Measurements from ENCODE around the gene HDAC5.

HDAC5 gene

DNA sequence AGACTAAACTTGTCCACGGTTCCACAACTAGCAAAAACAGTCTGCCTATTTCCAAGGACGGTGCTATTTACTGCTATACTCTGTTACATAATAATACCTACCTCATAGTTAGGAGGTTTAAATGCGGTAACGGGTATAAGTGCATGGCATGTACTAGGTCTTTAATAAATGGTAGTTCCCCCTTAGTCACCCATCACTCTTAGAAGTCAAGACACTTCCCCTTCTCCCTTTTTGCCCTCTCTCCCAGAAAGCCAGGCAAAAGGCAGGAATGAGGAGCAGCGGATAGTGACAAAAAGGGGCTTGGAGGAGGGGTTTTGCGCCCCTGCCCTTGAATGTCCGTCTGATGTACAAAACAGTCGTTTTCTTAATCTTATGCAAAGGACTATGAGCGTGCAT is 55.9 kb downstream of the HDAC5 start:
- no peaks in the 10 kb centered on the region for H3K9me3 ChIP-seq (ENCODE audit: control insufficient read depth in 1 of 2, low read length in 2 of 2)
- no peaks in the 10 kb centered on the region for H3K27me3 ChIP-seq (ENCODE audit: control insufficient read depth in 1 of 2, insufficient read depth in 2 of 2, low read length in 2 of 2)
- H3K4me1 ChIP-seq (ENCODE audit: control insufficient read depth in 1 of 2, insufficient read depth in 2 of 2, low read length in 2 of 2): peaks cover 21 to 36% of the 10 kb centered on the region in 2 donors
- no peak overlapping the region for H3K27ac ChIP-seq (ENCODE audit: low read depth, low read length)
- H3K4me3 ChIP-seq (ENCODE audit: low read depth in 1 of 2, low read length in 2 of 2): peak overlapping the region in 1 of 2 donors; percentile 96
- peaks cover 0 to 12% of the 10 kb centered on the region in 2 donors for H3K36me3 ChIP-seq (ENCODE audit: control insufficient read depth in 1 of 2, insufficient read depth in 2 of 2, low read length in 2 of 2)
- no peak overlapping the region for H3K9ac ChIP-seq (ENCODE audit: low read depth in 1 of 2, low read length in 2 of 2)

DNA sequence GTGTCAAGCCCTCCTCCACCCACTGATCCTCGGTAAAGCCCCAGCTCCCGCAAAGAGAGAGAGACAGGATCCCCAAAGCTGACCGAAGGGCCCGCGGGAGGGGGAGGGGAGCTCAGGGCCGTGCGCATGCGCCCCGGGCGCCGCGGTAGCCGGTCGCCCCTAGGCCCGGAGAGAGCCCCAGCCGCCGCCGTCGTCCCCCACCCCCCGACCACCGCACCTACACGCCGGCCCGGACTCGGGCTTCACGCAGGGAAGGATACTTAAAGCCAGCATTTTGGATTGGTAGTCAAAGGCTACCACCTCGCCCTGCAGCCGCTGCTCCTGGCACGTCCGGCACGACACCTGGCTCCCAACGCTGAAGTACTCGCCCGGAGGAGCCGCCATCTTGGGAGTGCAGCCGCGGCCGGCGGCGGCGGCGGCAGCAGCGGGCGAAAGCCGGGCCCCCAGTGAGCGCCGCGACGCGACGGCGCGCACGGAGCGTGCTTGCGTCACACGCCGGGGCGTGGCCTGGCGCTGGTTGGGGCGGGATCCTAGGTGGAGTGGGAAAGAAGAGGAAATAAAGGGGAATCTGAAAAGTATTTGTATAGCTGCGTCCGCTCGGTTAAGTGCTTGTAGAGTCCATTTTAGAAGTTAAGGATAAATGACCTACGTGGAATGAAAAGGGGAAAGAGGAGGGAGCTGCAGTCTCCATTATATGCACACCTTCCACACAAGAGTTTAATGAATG is 57.1 kb downstream of the HDAC5 start, which contains the start of gene LSM12:
Gene LSM12, minus strand, starts transcription at position 468 of the 727 bp plus-strand sequence. Its CDS starts 84 bp downstream, at position 384.
- Histone ChIP-seq H3K9ac (ENCODE audit: low read depth in 1 of 2, low read length in 2 of 2) (peak within 1 kb of the TSS; percentile 74 to 82), H3K27ac (ENCODE audit: low read depth, low read length) (peak within 1 kb of the TSS; percentile 83), H3K4me3 (ENCODE audit: low read depth in 1 of 2, low read length in 2 of 2) (peak within 1 kb of the TSS; percentile 72 to 96), H3K36me3 (ENCODE audit: control insufficient read depth in 1 of 2, insufficient read depth in 2 of 2, low read length in 2 of 2) (peaks cover 0 to 21% of the 10 kb centered on the region in 2 donors), H3K9me3 (ENCODE audit: control insufficient read depth in 1 of 2, low read length in 2 of 2) (no peaks in the 10 kb centered on the region), H3K4me1 (ENCODE audit: control insufficient read depth in 1 of 2, insufficient read depth in 2 of 2, low read length in 2 of 2) (peaks cover 13 to 30% of the 10 kb centered on the region in 2 donors), H3K27me3 (ENCODE audit: control insufficient read depth in 1 of 2, insufficient read depth in 2 of 2, low read length in 2 of 2) (no peaks in the 10 kb centered on the region)

GRCh38 chr17:44065668-44066203 is 57.7 kb downstream of the HDAC5 start:
- Histone ChIP-seq H3K36me3 (ENCODE audit: control insufficient read depth in 1 of 2, insufficient read depth in 2 of 2, low read length in 2 of 2) (peaks cover 1 to 23% of the 10 kb centered on the region in 2 donors), H3K9me3 (ENCODE audit: control insufficient read depth in 1 of 2, low read length in 2 of 2) (no peaks in the 10 kb centered on the region), H3K27ac (ENCODE audit: low read depth, low read length) (peak overlapping the region; percentile 83), H3K4me1 (ENCODE audit: control insufficient read depth in 1 of 2, insufficient read depth in 2 of 2, low read length in 2 of 2) (peaks cover 10 to 25% of the 10 kb centered on the region in 2 donors), H3K27me3 (ENCODE audit: control insufficient read depth in 1 of 2, insufficient read depth in 2 of 2, low read length in 2 of 2) (no peaks in the 10 kb centered on the region), H3K9ac (ENCODE audit: low read depth in 1 of 2, low read length in 2 of 2) (peak overlapping the region; percentile 74 to 82), H3K4me3 (ENCODE audit: low read depth in 1 of 2, low read length in 2 of 2) (peak overlapping the region; percentile 72 to 96)

GRCh38 chr17:44063704-44064639 is 59.5 kb downstream of the HDAC5 start:
- Histone ChIP-seq H3K36me3 (ENCODE audit: control insufficient read depth in 1 of 2, insufficient read depth in 2 of 2, low read length in 2 of 2) (peaks cover 8 to 38% of the 10 kb centered on the region in 2 donors), H3K4me3 (ENCODE audit: low read depth in 1 of 2, low read length in 2 of 2) (no peak overlapping the region), H3K4me1 (ENCODE audit: control insufficient read depth in 1 of 2, insufficient read depth in 2 of 2, low read length in 2 of 2) (peaks cover 10 to 18% of the 10 kb centered on the region in 2 donors), H3K9ac (ENCODE audit: low read depth in 1 of 2, low read length in 2 of 2) (no peak overlapping the region), H3K27ac (ENCODE audit: low read depth, low read length) (no peak overlapping the region), H3K9me3 (ENCODE audit: control insufficient read depth in 1 of 2, low read length in 2 of 2) (no peaks in the 10 kb centered on the region), H3K27me3 (ENCODE audit: control insufficient read depth in 1 of 2, insufficient read depth in 2 of 2, low read length in 2 of 2) (no peaks in the 10 kb centered on the region)

GRCh38 chr17:44062871-44063270 is 60.6 kb downstream of the HDAC5 start:
- H3K9ac ChIP-seq (ENCODE audit: low read depth in 1 of 2, low read length in 2 of 2): no peak overlapping the region
- peaks cover 9 to 16% of the 10 kb centered on the region in 2 donors for H3K4me1 ChIP-seq (ENCODE audit: control insufficient read depth in 1 of 2, insufficient read depth in 2 of 2, low read length in 2 of 2)
- no peaks in the 10 kb centered on the region for H3K9me3 ChIP-seq (ENCODE audit: control insufficient read depth in 1 of 2, low read length in 2 of 2)
- H3K4me3 ChIP-seq (ENCODE audit: low read depth in 1 of 2, low read length in 2 of 2): no peak overlapping the region
- no peak overlapping the region for H3K27ac ChIP-seq (ENCODE audit: low read depth, low read length)
- H3K27me3 ChIP-seq (ENCODE audit: control insufficient read depth in 1 of 2, insufficient read depth in 2 of 2, low read length in 2 of 2): no peaks in the 10 kb centered on the region
- peaks cover 8 to 46% of the 10 kb centered on the region in 2 donors for H3K36me3 ChIP-seq (ENCODE audit: control insufficient read depth in 1 of 2, insufficient read depth in 2 of 2, low read length in 2 of 2)

DNA sequence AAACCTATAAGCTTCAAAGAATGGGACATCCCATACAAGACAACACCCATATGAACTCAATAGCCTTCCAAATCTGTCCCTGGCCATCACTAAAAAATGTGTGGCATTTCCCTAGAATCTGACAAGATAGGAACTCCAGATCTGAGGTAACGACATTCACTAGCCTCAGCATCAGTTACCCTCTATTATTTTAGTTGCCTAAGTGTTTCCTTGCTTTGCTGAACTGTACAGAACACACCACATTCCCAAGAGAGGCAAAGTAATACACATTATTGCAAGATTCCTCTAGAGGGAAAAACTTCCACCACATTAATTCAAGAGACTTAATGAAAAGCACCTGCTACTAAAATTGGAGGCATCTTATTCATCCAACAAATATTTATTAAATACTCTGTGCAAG is 62.0 kb downstream of the HDAC5 start:
- no peak overlapping the region for H3K27ac ChIP-seq (ENCODE audit: low read depth, low read length)

GRCh38 chr17:44059101-44059892 is 64.1 kb downstream of the HDAC5 start:
- Histone ChIP-seq H3K9ac (ENCODE audit: low read depth in 1 of 2, low read length in 2 of 2) (no peak overlapping the region), H3K9me3 (ENCODE audit: control insufficient read depth in 1 of 2, low read length in 2 of 2) (no peaks in the 10 kb centered on the region), H3K4me3 (ENCODE audit: low read depth in 1 of 2, low read length in 2 of 2) (no peak overlapping the region), H3K4me1 (ENCODE audit: control insufficient read depth in 1 of 2, insufficient read depth in 2 of 2, low read length in 2 of 2) (no peaks in the 10 kb centered on the region), H3K36me3 (ENCODE audit: control insufficient read depth in 1 of 2, insufficient read depth in 2 of 2, low read length in 2 of 2) (peaks cover 8 to 49% of the 10 kb centered on the region in 2 donors), H3K27me3 (ENCODE audit: control insufficient read depth in 1 of 2, insufficient read depth in 2 of 2, low read length in 2 of 2) (no peaks in the 10 kb centered on the region), H3K27ac (ENCODE audit: low read depth, low read length) (no peak overlapping the region)

More for the DNA sequence above, 62.0 kb downstream of the HDAC5 start:
- H3K36me3 ChIP-seq (ENCODE audit: control insufficient read depth in 1 of 2, insufficient read depth in 2 of 2, low read length in 2 of 2): peaks cover 8 to 46% of the 10 kb centered on the region in 2 donors
- H3K4me3 ChIP-seq (ENCODE audit: low read depth in 1 of 2, low read length in 2 of 2): no peak overlapping the region
- H3K9ac ChIP-seq (ENCODE audit: low read depth in 1 of 2, low read length in 2 of 2): no peak overlapping the region
- H3K27me3 ChIP-seq (ENCODE audit: control insufficient read depth in 1 of 2, insufficient read depth in 2 of 2, low read length in 2 of 2): no peaks in the 10 kb centered on the region
- H3K4me1 ChIP-seq (ENCODE audit: control insufficient read depth in 1 of 2, insufficient read depth in 2 of 2, low read length in 2 of 2): peaks cover 0 to 5% of the 10 kb centered on the region in 2 donors
- H3K9me3 ChIP-seq (ENCODE audit: control insufficient read depth in 1 of 2, low read length in 2 of 2): no peaks in the 10 kb centered on the region

DNA sequence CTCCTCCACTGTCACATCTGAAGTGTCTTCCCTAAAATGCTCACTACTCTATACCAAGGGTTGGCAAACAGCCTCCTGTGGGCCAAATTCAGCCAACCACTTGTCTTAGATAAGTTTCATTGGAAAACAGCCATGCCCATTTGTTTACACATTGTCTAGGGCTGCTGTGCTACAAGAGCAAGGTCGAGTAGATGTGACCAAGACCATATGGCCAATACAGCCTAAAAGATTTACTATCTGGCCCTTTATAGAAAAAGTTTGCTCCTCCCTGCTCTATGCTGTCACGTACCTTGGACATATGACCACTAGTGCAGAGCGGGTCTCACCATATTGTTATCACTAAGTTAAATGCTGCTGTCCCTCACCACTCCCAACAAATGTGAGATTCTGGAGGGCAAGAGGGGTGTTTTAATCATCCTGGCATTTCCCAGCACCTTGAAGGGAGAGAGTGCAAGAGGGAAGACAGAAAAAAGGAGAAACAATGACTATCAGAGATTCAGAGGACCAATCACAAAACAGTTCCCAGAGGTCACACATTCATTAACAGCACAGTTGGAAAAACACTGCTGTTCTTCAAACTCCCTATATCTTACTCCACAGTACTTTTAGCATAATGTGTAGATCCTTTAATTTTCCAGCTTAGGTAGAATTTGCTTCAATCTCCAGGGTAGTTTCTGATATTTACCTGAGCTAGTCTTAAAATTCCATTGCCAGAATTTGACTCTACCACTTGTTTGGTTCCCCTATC is 70.1 kb downstream of the HDAC5 start:
- Histone ChIP-seq H3K27me3 (ENCODE audit: control insufficient read depth in 1 of 2, insufficient read depth in 2 of 2, low read length in 2 of 2) (no peaks in the 10 kb centered on the region), H3K9me3 (ENCODE audit: control insufficient read depth in 1 of 2, low read length in 2 of 2) (no peaks in the 10 kb centered on the region), H3K27ac (ENCODE audit: low read depth, low read length) (no peak overlapping the region), H3K4me3 (ENCODE audit: low read depth in 1 of 2, low read length in 2 of 2) (no peak overlapping the region), H3K9ac (ENCODE audit: low read depth in 1 of 2, low read length in 2 of 2) (no peak overlapping the region), H3K36me3 (ENCODE audit: control insufficient read depth in 1 of 2, insufficient read depth in 2 of 2, low read length in 2 of 2) (peaks cover 12 to 51% of the 10 kb centered on the region in 2 donors), H3K4me1 (ENCODE audit: control insufficient read depth in 1 of 2, insufficient read depth in 2 of 2, low read length in 2 of 2) (no peaks in the 10 kb centered on the region)

Measured in duodenal mucosa (tissue), 2 donors.